RWPE1 (cell line): Measurements from ENCODE around the gene C19orf73.

ENCODE experiments used
- CTCF ChIA-PET: fragments of 350-600 bp; sonication (Branson Sonifier 250); formaldehyde crosslinking; extraction: SDS; loops from one replicate; lab custom pipeline; 2021; lab: Yijun Ruan, JAX
- POLR2A ChIA-PET: fragments of 400-600 bp; formaldehyde crosslinking; extraction: SDS; loops from one replicate; lab custom pipeline; 2020; ENCODE audit warnings: antibody characterized with exemption; ENCODE audit not compliant: low non-redundant PET; lab: Yijun Ruan, JAX
- DNase-seq: peaks from one replicate; pipeline ENCODE4 v3.0.0; 2012; ENCODE audit warnings: low spot score
- H3K27ac ChIP-seq: fragments of 450-650 bp; 2 replicates; pipeline ENCODE4 v1.5.1; 2017
- CTCF ChIP-seq: fragments of 450-650 bp; conservative IDR thresholded peaks from 2 replicates; pipeline ENCODE4 v1.5.1; 2017; ENCODE audit warnings: low read depth, mild to moderate bottlenecking

Gene C19orf73, protein sequence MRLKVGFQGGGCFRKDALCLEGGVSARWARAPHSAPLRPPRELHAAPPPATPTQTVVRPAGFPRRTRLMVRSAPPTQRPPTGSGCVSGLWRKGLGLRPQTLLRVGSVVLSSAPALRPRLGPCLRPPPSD

DNA sequence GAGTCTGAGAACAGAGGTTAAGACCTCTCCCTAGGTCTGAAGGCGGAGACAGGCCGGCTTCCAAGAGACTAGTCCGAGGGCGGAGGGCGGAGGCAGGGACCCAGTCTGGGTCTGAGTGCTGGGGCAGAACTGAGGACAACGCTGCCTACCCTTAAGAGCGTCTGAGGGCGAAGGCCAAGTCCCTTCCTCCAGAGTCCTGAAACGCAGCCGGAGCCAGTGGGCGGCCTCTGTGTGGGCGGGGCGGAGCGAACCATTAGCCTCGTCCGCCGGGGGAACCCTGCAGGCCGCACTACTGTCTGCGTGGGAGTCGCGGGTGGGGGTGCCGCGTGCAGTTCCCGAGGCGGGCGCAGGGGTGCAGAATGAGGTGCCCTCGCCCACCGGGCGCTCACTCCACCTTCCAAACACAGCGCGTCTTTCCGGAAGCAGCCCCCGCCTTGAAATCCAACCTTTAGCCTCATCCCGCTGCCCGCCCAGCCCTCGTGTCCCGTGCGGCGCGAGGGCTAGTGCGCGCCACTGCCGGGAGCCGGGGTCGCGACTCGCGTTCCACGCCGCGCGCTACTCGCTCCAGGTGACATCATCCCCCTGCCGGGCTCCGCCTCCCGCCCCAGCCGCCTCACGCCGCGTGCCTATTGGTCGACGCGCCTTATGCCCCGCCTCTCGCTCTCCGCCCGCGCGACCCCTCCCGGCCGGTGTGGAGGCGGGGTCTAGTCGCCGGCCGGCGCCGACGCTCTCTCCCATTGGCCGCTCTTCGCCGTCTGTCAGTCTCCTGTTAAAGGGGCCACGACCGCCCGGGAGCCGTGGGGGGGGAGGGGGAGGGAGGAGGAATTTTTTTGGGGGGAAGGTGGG lies at the start of gene C19orf73:
C19orf73 (minus strand) TSS at position 579 of the 846 bp plus-strand sequence; CDS start at position 458, 121 bp downstream.
- POLR2A ChIA-PET, result no interaction called here
- peak within 1 kb of the TSS; percentile 88 for H3K27ac ChIP-seq
- no peak for TF ChIP-seq CTCF
- CTCF ChIA-PET, result interaction anchor here (1.7 kb wide), 1 partner anchor 21 kb away, joined by 6 read pairs; no protein-coding TSS in a partner anchor
- peak; percentile 99 for DNase-seq

DNA sequence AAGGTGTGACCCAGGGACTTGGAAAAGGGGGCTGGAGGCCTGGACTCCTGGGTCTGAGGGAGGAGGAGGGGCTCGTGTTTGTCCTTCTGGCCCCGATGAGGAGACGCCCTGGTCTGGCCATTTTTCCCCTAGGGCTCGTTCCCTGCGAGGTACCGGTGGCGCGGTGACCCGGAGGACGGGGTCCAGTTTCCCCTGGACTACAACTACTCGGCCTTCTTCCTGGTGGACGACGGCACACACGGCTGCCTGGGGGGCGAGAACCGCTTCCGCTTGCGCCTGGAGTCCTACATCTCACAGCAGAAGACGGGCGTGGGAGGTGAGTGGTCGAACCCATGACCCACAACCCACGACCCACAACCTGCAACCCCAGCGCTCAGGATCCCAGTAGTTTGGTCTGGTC lies 49.5 kb upstream of the C19orf73 start:
- no peak for TF ChIP-seq CTCF
- ChIA-PET POLR2A (no interaction called here), CTCF (no interaction called here)
- DNase-seq, result no peak
- H3K27ac ChIP-seq, result no peak overlapping the region

- no peak for TF ChIP-seq CTCF
- no peak for DNase-seq
- POLR2A ChIA-PET, result no interaction called here
- CTCF ChIA-PET, result no interaction called here
- H3K27ac ChIP-seq, result no peak overlapping the region
Observed at GRCh38 chr19:49167857-49168409, 49.0 kb upstream of the C19orf73 start.

GRCh38 chr19:49165865-49166301 lies 46.9 kb upstream of the C19orf73 start:
- no peak for DNase-seq
- ChIA-PET POLR2A (no interaction called here), CTCF (no interaction called here)
- H3K27ac ChIP-seq, result no peak overlapping the region
- no peak for TF ChIP-seq CTCF

DNA sequence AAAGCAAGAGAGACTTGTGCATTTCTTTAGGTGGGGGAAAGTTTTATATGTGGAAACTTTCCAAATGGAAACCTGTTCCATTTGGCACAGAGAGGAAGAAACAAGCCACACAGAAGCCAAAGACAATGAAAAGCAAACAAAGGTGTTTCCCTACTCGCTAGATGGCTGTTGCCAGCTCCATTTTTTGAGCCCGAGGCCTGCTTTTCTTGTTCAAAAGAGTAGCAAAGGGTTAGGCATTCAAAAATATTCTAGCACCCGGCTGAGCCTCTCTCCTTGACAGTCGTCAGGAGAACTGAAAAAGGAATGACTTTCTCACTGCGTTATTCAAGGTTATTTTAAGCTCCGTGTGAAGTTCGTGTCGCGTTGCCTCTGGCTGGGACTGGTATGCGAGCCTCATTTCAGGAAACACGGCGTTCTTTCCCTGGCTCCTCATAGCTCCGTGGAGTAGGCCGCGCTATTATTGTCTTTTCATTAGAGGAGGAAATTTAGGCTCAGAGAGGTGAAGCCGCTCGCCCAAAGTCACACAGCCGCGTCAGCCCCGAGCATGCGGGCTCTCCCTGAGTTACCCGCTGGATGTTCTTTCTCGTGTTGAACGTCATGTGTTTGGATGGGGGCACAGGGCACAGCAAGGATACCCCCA lies 46.3 kb upstream of the C19orf73 start:
- no peak overlapping the region for H3K27ac ChIP-seq
- POLR2A ChIA-PET, result no interaction called here
- CTCF ChIA-PET, result interaction anchor here (0.7 kb wide), 1 partner anchor 50 kb away, joined by 3 read pairs; no protein-coding TSS in a partner anchor

More for the DNA sequence above, 46.3 kb upstream of the C19orf73 start:
- no peak for TF ChIP-seq CTCF
- DNase-seq, result no peak
